Ishikawa (cell line): ENCODE results near the gene MYO19.

Experiments used
- CEBPB ChIP-seq: IDR thresholded peaks from 2 replicates; pipeline ENCODE4 v1.6.1; 2012
- CREB1 ChIP-seq: IDR thresholded peaks from 2 replicates; pipeline ENCODE4 v1.6.1; 2012; ENCODE audit warnings: low read depth
- EP300 ChIP-seq: IDR thresholded peaks from 2 replicates; pipeline ENCODE4 v1.6.1; 2012; ENCODE audit warnings: borderline replicate concordance
- FOXM1 ChIP-seq: IDR thresholded peaks from 2 replicates; pipeline ENCODE4 v1.6.1; 2012; ENCODE audit warnings: low read depth, borderline replicate concordance
- MAX ChIP-seq: IDR thresholded peaks from 2 replicates; pipeline ENCODE4 v1.6.1; 2012
- NFIC ChIP-seq: IDR thresholded peaks from 2 replicates; pipeline ENCODE4 v1.6.1; 2012
- RAD21 ChIP-seq: IDR thresholded peaks from 2 replicates; pipeline ENCODE4 v1.6.1; 2012; ENCODE audit warnings: low read depth
- REST ChIP-seq: IDR thresholded peaks from 2 replicates; pipeline ENCODE4 v1.6.1; 2012; ENCODE audit warnings: low read depth, mild to moderate bottlenecking
- TAF1 ChIP-seq: IDR thresholded peaks from 2 replicates; pipeline ENCODE4 v1.6.1; 2012; ENCODE audit warnings: low read depth, mild to moderate bottlenecking
- TCF12 ChIP-seq: IDR thresholded peaks from 2 replicates; pipeline ENCODE4 v1.6.1; 2012; ENCODE audit warnings: low read depth
- YY1 ChIP-seq: IDR thresholded peaks from 2 replicates; pipeline ENCODE4 v1.6.1; 2012; ENCODE audit warnings: low read depth

- TF ChIP-seq TAF1 (no peak), REST (no peak), RAD21 (no peak), CEBPB (no peak), CREB1 (no peak), EP300 (no peak), MAX (no peak), YY1 (no peak), FOXM1 (no peak), TCF12 (no peak), NFIC (no peak)
These were observed 40.7 kb downstream of the MYO19 start for GRCh38 chr17:36493956-36494355.
